ENCODE results near the gene LOXL1. TPM values are rescaled to one million over a fixed set of nuclear protein-coding genes. Genes with fewer than 3 reads are reported as not detected.

LOXL1 gene
- polyA plus RNA-seq, 1 of the 3 experiments (the other 2 are of a cell fraction) = 50.3 TPM

GRCh38 chr15:73945130-73945508 lies 18.9 kb downstream of the LOXL1 start:
- H3K4me1 ChIP-seq (ENCODE audit: control insufficient read depth in 1 of 2, insufficient read depth in 2 of 2, low read depth in 1 of 2, low read length in 1 of 2) = peaks cover 23 to 67% of the 10 kb centered on the region in 2 experiments
- H3K27ac ChIP-seq (ENCODE audit: low read depth in 2 of 2, low read length in 1 of 2) = peak overlapping the region in 1 of 2 experiments; percentile 100; a peak in 3 of 4 replicates
- no peak overlapping the region for H2AFZ ChIP-seq (ENCODE audit: low read depth)
- H3F3A ChIP-seq (replicated peaks; ENCODE audit: insufficient read depth) = peaks cover 17% of the 10 kb centered on the region
- ChIA-PET POLR2A (interaction anchor here (0.6 to 1.0 kb wide), 4 partner anchors 9 to 638 kb away, joined by 3 read pairs; no protein-coding TSS in a partner anchor), CTCF (interaction anchor here (0.8 to 2.6 kb wide), 11 partner anchors 8 to 363 kb away, joined by 3 to 8 read pairs (median 3); no protein-coding TSS in a partner anchor)
- no peaks in the 10 kb centered on the region for H4K20me1 ChIP-seq (ENCODE audit: insufficient read depth)
- H3K27me3 ChIP-seq (ENCODE audit: insufficient read depth) = no peaks in the 10 kb centered on the region
- WGBS (ENCODE audit: low lambda C conversion rate) = 80% methylated on average over 4 of the region's 4 CpGs
- no peaks in the 10 kb centered on the region for H3K9me2 ChIP-seq
- H3K9ac ChIP-seq = no peak overlapping the region
- peaks cover 0 to 12% of the 10 kb centered on the region in 2 experiments for H3K36me3 ChIP-seq (replicated peaks in 1 of 2; ENCODE audit: control insufficient read depth in 1 of 2, insufficient read depth in 2 of 2, low read length in 1 of 2)
- DNase-seq = peak; percentile 89
- H3K79me2 ChIP-seq (ENCODE audit: insufficient read depth) = no peaks in the 10 kb centered on the region
- no peak overlapping the region for H3K4me2 ChIP-seq
- no peaks in the 10 kb centered on the region for H3K9me3 ChIP-seq
- no peak for TF ChIP-seq POLR2AphosphoS5 (IDR thresholded peaks at IDR 0.05; ENCODE audit: low read depth, low read length)
- no peak for TF ChIP-seq FOSL2 (IDR thresholded peaks at IDR 0.05; ENCODE audit: borderline replicate concordance, low read depth)
- no peak for TF ChIP-seq MAX (IDR thresholded peaks at IDR 0.05; ENCODE audit: low read depth)
- TF ChIP-seq RAD21 (IDR thresholded peaks at IDR 0.05; ENCODE audit: low read length) = no peak
- peak; percentile 64; the same call in 1 of the 2 replicates for TF ChIP-seq FOXJ3 (CRISPR knock-in tag; IDR thresholded peaks at IDR 0.05)
- no peak for TF ChIP-seq RFX5 (IDR thresholded peaks at IDR 0.05; ENCODE audit: low read length)
- no peak for TF ChIP-seq TCF12 (IDR thresholded peaks at IDR 0.05)
- peak; percentile 99 for TF ChIP-seq GATA2 (CRISPR knock-in tag; IDR thresholded peaks at IDR 0.05)
- peak; percentile 52; the same call in 1 of the 2 replicates for TF ChIP-seq RCOR1 (IDR thresholded peaks at IDR 0.05; ENCODE audit: low read length)
- H3K4me3 ChIP-seq (ENCODE audit: low read depth in 2 of 2, low read length in 1 of 2) = no peak overlapping the region

- TF ChIP-seq GABPA (IDR thresholded peaks at IDR 0.05; ENCODE audit: low read depth) (no peak), NRF1 (IDR thresholded peaks at IDR 0.05; ENCODE audit: low read depth, low read length) (no peak), MEF2A (IDR thresholded peaks at IDR 0.05; ENCODE audit: borderline replicate concordance, low read depth) (no peak), TEAD4 (IDR thresholded peaks at IDR 0.05; ENCODE audit: borderline replicate concordance, insufficient read depth) (no peak), FOXM1 (IDR thresholded peaks at IDR 0.05; ENCODE audit: low read depth) (no peak), FOSL2 (IDR thresholded peaks at IDR 0.05; ENCODE audit: borderline replicate concordance, low read depth) (no peak), GATA2 (CRISPR knock-in tag; IDR thresholded peaks at IDR 0.05) (no peak), SMC3 (IDR thresholded peaks at IDR 0.05; ENCODE audit: low read depth, low read length) (no peak)
- Histone ChIP-seq H3K4me2 (no peak overlapping the region), H3K9me2 (no peaks in the 10 kb centered on the region), H3K4me1 (ENCODE audit: control insufficient read depth in 1 of 2, insufficient read depth in 2 of 2, low read depth in 1 of 2, low read length in 1 of 2) (peaks cover 17 to 63% of the 10 kb centered on the region in 2 experiments), H3K27me3 (ENCODE audit: insufficient read depth) (no peaks in the 10 kb centered on the region), H3K4me3 (ENCODE audit: low read depth in 2 of 2, low read length in 1 of 2) (no peak overlapping the region), H3K79me2 (ENCODE audit: insufficient read depth) (no peaks in the 10 kb centered on the region), H3F3A (replicated peaks; ENCODE audit: insufficient read depth) (peaks cover 16% of the 10 kb centered on the region), H3K9me3 (no peaks in the 10 kb centered on the region), H2AFZ (ENCODE audit: low read depth) (no peak overlapping the region), H3K27ac (ENCODE audit: low read depth in 2 of 2, low read length in 1 of 2) (peak overlapping the region in 1 of 2 experiments; percentile 24; a peak in 2 of 4 replicates), H3K9ac (no peak overlapping the region), H3K36me3 (replicated peaks in 1 of 2; ENCODE audit: control insufficient read depth in 1 of 2, insufficient read depth in 2 of 2, low read length in 1 of 2) (peaks cover 0 to 12% of the 10 kb centered on the region in 2 experiments), H4K20me1 (ENCODE audit: insufficient read depth) (no peaks in the 10 kb centered on the region)
- ChIA-PET CTCF (interaction anchor here (0.8 to 1.6 kb wide), 7 partner anchors 9 to 102 kb away, joined by 3 to 7 read pairs (median 3); no protein-coding TSS in a partner anchor), POLR2A (interaction anchor here (0.8 to 1.0 kb wide), 2 partner anchors 10 to 345 kb away, joined by 3 read pairs; no protein-coding TSS in a partner anchor)
- DNase-seq = no peak
- WGBS (ENCODE audit: low lambda C conversion rate) = 85% methylated on average over 9 of the region's 17 CpGs
Measured at GRCh38 chr15:73946046-73946721, 19.9 kb downstream of the LOXL1 start.
